Ishikawa (cell line): ENCODE data around the gene SLAIN1.

Source experiments
- CEBPB ChIP-seq: IDR thresholded peaks from 2 replicates; pipeline ENCODE4 v1.6.1; 2012
- FOXM1 ChIP-seq: IDR thresholded peaks from 2 replicates; pipeline ENCODE4 v1.6.1; 2012; ENCODE audit warnings: low read depth, borderline replicate concordance
- RAD21 ChIP-seq: IDR thresholded peaks from 2 replicates; pipeline ENCODE4 v1.6.1; 2012; ENCODE audit warnings: low read depth
- TF ChIP-seq, protein P1 (sequence below): IDR thresholded peaks from 2 replicates; pipeline ENCODE4 v1.6.1; 2012; ENCODE audit warnings: low read depth, mild to moderate bottlenecking

DNA sequence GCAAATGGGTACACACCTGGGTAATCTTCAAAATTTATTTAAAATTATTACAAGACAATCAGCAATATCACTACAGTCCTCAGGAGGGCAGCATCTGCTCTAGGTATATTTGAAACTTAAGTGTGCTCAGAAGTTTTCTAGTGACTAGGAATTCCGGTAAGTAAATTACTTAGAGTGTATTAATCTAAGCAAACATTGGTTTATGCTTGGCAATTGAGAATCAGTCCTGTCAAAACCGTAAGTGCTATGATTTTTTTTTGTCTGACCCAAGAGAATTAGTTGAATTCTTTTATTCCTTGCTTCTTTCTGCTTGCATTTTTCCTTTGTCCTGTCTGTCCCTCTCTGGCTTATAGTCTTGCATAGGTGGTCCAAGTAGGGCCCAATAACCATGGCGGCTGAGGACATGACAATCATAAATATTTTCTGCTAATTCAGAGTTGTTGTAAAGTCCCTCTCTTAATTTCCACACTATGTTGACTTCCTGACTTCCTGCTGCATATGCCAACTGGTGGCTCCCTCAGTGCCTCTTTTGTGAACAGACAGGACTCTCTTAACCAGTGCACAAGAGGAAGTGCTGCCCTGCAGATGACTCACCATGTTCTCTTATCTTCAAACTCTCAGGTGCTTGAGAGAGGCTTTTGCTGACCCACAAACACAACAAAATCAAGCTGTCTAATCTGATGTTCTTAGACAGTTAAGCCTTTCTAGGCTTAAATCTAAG lies 82.2 kb downstream of the SLAIN1 start:
- TF ChIP-seq CEBPB: no peak
- no peak for TF ChIP-seq FOXM1
- peak; percentile 65 for TF ChIP-seq RAD21
- TF ChIP-seq, protein P1, sequence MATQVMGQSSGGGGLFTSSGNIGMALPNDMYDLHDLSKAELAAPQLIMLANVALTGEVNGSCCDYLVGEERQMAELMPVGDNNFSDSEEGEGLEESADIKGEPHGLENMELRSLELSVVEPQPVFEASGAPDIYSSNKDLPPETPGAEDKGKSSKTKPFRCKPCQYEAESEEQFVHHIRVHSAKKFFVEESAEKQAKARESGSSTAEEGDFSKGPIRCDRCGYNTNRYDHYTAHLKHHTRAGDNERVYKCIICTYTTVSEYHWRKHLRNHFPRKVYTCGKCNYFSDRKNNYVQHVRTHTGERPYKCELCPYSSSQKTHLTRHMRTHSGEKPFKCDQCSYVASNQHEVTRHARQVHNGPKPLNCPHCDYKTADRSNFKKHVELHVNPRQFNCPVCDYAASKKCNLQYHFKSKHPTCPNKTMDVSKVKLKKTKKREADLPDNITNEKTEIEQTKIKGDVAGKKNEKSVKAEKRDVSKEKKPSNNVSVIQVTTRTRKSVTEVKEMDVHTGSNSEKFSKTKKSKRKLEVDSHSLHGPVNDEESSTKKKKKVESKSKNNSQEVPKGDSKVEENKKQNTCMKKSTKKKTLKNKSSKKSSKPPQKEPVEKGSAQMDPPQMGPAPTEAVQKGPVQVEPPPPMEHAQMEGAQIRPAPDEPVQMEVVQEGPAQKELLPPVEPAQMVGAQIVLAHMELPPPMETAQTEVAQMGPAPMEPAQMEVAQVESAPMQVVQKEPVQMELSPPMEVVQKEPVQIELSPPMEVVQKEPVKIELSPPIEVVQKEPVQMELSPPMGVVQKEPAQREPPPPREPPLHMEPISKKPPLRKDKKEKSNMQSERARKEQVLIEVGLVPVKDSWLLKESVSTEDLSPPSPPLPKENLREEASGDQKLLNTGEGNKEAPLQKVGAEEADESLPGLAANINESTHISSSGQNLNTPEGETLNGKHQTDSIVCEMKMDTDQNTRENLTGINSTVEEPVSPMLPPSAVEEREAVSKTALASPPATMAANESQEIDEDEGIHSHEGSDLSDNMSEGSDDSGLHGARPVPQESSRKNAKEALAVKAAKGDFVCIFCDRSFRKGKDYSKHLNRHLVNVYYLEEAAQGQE: no peak
